Astrocyte of the spinal cord (primary cell): ENCODE measurements around the gene DSCAM.

Source experiments
- DNase-seq: peaks from one replicate; pipeline ENCODE4 v3.0.0; 2011; ENCODE audit warnings: low read depth, low spot score
- H3K4me3 ChIP-seq: 2 replicates; pipeline ENCODE4 v1.5.1; 2011; ENCODE audit warnings: low read depth, mild to moderate bottlenecking, low read length, moderate library complexity
- CTCF ChIP-seq: IDR thresholded peaks from 2 replicates; pipeline ENCODE4 v1.5.1; 2012; ENCODE audit warnings: low read depth, mild to moderate bottlenecking, low read length, inconsistent platforms
- in situ Hi-C: cut with HindIII; loops from 2 replicates; pipeline ENCODE4 v1.10.0; 2017; ENCODE audit warnings: low sequenced_read_pairs

DSCAM gene

GRCh38 chr21:40638466-40639251 lies 208.3 kb downstream of the DSCAM start:
- H3K4me3 ChIP-seq = no peak overlapping the region
- DNase-seq = no peak
- no peak for TF ChIP-seq CTCF
- in situ Hi-C loops = no loop called here

GRCh38 chr21:40636026-40636425 lies 210.9 kb downstream of the DSCAM start:
- no peak for TF ChIP-seq CTCF
- no peak for DNase-seq
- no peak overlapping the region for H3K4me3 ChIP-seq
- in situ Hi-C loops = no loop called here

- H3K4me3 ChIP-seq = no peak overlapping the region
- DNase-seq = no peak
- TF ChIP-seq CTCF = no peak
- in situ Hi-C loops = no loop called here
Observed at GRCh38 chr21:40635391-40635790, 211.6 kb downstream of the DSCAM start.

- in situ Hi-C loops = no loop called here
- DNase-seq = no peak
- no peak overlapping the region for H3K4me3 ChIP-seq
- no peak for TF ChIP-seq CTCF
Observed at GRCh38 chr21:40634141-40634540, 212.8 kb downstream of the DSCAM start.

GRCh38 chr21:40633048-40633447 lies 213.9 kb downstream of the DSCAM start:
- in situ Hi-C loops = no loop called here
- H3K4me3 ChIP-seq = no peak overlapping the region
- TF ChIP-seq CTCF = no peak
- no peak for DNase-seq

DNA sequence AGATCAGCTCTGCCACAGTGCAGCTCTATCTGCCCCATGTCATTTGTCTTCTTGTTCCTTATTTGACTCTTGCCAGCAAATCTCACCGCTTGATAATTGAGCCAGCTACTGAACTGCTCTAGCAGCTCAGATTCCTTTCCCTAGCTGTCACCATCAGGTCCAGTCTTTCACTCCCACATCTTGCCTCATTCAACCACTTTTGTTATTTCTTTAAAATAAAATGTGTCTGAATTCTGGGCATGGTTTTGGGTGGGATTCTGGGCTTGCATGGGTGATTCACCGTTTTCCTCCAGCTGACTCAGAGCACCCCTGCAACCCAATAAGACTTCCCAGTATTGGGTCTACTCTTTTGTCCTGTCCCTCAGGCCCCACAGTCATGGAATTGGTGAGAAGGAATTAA lies 215.7 kb downstream of the DSCAM start:
- no peak for TF ChIP-seq CTCF
- in situ Hi-C loops = no loop called here

More for the DNA sequence above, 215.7 kb downstream of the DSCAM start:
- no peak overlapping the region for H3K4me3 ChIP-seq
- peak; percentile 44 for DNase-seq
